Measurements from ENCODE around the gene TXNRD1. TPM values are rescaled to one million over a fixed set of nuclear protein-coding genes. Genes with fewer than 3 reads are reported as not detected.

The TXNRD1 gene
- total RNA-seq, 1 donor, result 502 TPM

DNA sequence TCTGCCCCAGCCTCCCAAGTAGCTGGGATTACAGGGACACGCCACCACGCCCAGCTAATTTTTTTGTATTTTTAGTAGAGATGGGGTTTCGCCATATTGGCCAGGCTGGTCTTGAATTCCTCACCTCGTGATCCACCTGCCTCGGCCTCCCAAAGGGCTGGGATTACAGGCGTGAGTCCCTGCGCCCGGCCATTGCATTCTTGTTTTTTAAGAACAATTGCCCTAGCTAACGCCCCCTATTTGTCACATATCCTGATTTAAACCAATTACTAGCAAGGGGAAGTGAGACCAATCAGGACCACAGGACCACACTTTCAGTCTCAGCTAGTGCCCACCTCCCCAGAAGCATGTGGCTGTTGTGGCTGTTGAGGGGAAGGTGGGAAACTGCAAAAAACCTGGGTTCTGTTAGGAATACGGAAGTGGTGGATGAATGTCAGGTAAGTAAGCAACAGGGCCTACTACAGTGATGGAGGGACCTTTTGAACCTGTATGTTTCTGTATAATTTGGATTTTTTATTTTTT, 39.8 kb upstream of the TXNRD1 start:
- H3K4me2 ChIP-seq (ENCODE audit: insufficient read depth, low read length), result no peak overlapping the region
- no peaks in the 10 kb centered on the region for H3K79me2 ChIP-seq (ENCODE audit: insufficient read depth, low read length)
- no peak for DNase-seq (ENCODE audit: insufficient read length, low spot score, missing footprints)
- no peak overlapping the region for H3K27ac ChIP-seq (ENCODE audit: low read depth, low read length)
- H3K27me3 ChIP-seq (ENCODE audit: insufficient read depth, low read length), result no peaks in the 10 kb centered on the region
- TF ChIP-seq, protein P1, sequence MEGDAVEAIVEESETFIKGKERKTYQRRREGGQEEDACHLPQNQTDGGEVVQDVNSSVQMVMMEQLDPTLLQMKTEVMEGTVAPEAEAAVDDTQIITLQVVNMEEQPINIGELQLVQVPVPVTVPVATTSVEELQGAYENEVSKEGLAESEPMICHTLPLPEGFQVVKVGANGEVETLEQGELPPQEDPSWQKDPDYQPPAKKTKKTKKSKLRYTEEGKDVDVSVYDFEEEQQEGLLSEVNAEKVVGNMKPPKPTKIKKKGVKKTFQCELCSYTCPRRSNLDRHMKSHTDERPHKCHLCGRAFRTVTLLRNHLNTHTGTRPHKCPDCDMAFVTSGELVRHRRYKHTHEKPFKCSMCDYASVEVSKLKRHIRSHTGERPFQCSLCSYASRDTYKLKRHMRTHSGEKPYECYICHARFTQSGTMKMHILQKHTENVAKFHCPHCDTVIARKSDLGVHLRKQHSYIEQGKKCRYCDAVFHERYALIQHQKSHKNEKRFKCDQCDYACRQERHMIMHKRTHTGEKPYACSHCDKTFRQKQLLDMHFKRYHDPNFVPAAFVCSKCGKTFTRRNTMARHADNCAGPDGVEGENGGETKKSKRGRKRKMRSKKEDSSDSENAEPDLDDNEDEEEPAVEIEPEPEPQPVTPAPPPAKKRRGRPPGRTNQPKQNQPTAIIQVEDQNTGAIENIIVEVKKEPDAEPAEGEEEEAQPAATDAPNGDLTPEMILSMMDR (IDR thresholded peaks at IDR 0.05; ENCODE audit: extremely low read depth, low read depth, low read length), result no peak
- H3K4me3 ChIP-seq (ENCODE audit: insufficient read depth, low read length), result no peak overlapping the region
- H3K9me3 ChIP-seq (ENCODE audit: low read depth, low read length), result no peaks in the 10 kb centered on the region
- H4K20me1 ChIP-seq (ENCODE audit: insufficient read depth, low read length), result no peaks in the 10 kb centered on the region
- H2AFZ ChIP-seq (ENCODE audit: low read length), result no peak overlapping the region
- H3K36me3 ChIP-seq (ENCODE audit: insufficient read depth, low read length), result no peaks in the 10 kb centered on the region
- peaks cover 26% of the 10 kb centered on the region for H3K4me1 ChIP-seq (ENCODE audit: insufficient read depth, low read length)

GRCh38 chr12:104177336-104177662, 38.3 kb upstream of the TXNRD1 start:
- Histone ChIP-seq H3K4me1 (ENCODE audit: insufficient read depth, low read length) (peaks cover 41% of the 10 kb centered on the region), H4K20me1 (ENCODE audit: insufficient read depth, low read length) (no peaks in the 10 kb centered on the region), H3K9me3 (ENCODE audit: low read depth, low read length) (no peaks in the 10 kb centered on the region), H3K4me3 (ENCODE audit: insufficient read depth, low read length) (no peak overlapping the region), H3K36me3 (ENCODE audit: insufficient read depth, low read length) (no peaks in the 10 kb centered on the region), H3K4me2 (ENCODE audit: insufficient read depth, low read length) (peak overlapping the region; percentile 56), H2AFZ (ENCODE audit: low read length) (no peak overlapping the region), H3K27ac (ENCODE audit: low read depth, low read length) (peak overlapping the region; percentile 80), H3K27me3 (ENCODE audit: insufficient read depth, low read length) (no peaks in the 10 kb centered on the region), H3K79me2 (ENCODE audit: insufficient read depth, low read length) (no peaks in the 10 kb centered on the region)
- DNase-seq (ENCODE audit: insufficient read length, low spot score, missing footprints), result no peak
- TF ChIP-seq, protein P1 (IDR thresholded peaks at IDR 0.05; ENCODE audit: extremely low read depth, low read depth, low read length), result no peak

DNA sequence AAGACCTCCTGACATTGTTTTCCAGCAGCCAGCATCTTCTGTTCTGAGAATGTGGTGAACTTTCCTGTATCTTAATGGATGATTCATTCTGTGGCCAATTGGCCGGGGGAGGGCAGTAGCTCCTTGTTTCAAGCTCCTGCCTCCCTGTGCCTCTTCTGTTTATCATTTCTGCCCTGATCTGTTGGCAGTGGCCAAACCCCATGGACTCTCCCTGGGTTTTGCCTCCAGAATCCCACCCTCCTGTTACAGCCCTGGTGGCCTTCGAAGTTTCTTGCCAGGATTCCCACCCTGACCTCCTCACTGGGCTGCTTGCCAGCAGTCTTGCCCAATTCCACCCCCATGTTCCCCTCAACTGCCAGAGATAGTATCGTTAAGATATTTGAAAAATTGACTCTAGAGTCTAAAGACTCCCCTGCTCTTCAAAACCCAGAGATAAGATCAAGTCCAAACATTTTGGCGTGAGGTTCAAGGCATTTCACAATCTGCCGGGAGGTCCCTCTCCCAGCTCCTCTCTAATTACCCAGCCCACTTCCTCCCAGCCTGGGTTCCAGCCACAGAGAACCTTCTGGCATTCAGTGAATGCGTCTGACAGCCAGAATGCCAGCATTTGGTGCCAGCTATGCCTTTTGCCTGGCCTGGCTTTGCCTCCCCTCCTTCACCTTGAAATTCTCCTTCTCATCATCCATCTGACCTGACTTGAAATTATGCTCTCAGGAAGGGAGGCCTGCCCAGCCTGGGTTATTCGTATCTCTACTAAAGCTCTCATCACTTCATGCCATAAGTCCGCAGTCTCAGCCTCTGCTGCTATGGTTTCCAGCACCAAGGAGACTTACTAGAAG, 37.7 kb upstream of the TXNRD1 start:
- peaks cover 47% of the 10 kb centered on the region for H3K4me1 ChIP-seq (ENCODE audit: insufficient read depth, low read length)
- peak overlapping the region; percentile 80 for H3K27ac ChIP-seq (ENCODE audit: low read depth, low read length)
- H4K20me1 ChIP-seq (ENCODE audit: insufficient read depth, low read length), result no peaks in the 10 kb centered on the region
- TF ChIP-seq, protein P1 (IDR thresholded peaks at IDR 0.05; ENCODE audit: extremely low read depth, low read depth, low read length), result peak; percentile 53
- peak overlapping the region; percentile 28 for H3K4me3 ChIP-seq (ENCODE audit: insufficient read depth, low read length)
- no peaks in the 10 kb centered on the region for H3K79me2 ChIP-seq (ENCODE audit: insufficient read depth, low read length)
- H2AFZ ChIP-seq (ENCODE audit: low read length), result peak overlapping the region; percentile 55
- DNase-seq (ENCODE audit: insufficient read length, low spot score, missing footprints), result peak; percentile 95
- no peaks in the 10 kb centered on the region for H3K9me3 ChIP-seq (ENCODE audit: low read depth, low read length)
- H3K27me3 ChIP-seq (ENCODE audit: insufficient read depth, low read length), result no peaks in the 10 kb centered on the region
- H3K36me3 ChIP-seq (ENCODE audit: insufficient read depth, low read length), result no peaks in the 10 kb centered on the region
- H3K4me2 ChIP-seq (ENCODE audit: insufficient read depth, low read length), result peak overlapping the region; percentile 56

DNA sequence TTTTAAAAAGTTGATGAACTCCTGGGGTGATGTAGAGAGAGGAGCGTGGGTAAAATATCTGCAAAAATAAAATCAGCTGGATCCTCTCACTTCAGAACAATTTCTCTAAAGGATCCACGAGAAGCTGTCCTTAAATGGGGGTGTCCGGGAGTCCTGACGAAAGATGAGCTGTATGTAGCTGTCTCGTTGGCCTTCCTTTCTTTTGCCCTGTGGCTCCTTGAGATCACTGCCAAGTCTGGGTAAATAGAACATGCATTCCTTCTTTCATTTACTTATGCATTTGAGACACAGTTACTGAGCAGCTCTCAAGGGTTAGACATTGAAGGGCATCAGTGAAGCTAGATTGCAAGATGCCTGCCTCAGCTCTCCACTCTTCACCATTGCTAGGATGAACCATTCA, 35.2 kb upstream of the TXNRD1 start:
- Histone ChIP-seq H2AFZ (ENCODE audit: low read length) (no peak overlapping the region), H3K4me3 (ENCODE audit: insufficient read depth, low read length) (no peak overlapping the region), H4K20me1 (ENCODE audit: insufficient read depth, low read length) (no peaks in the 10 kb centered on the region), H3K4me1 (ENCODE audit: insufficient read depth, low read length) (peaks cover 48% of the 10 kb centered on the region), H3K36me3 (ENCODE audit: insufficient read depth, low read length) (peaks cover 3% of the 10 kb centered on the region), H3K79me2 (ENCODE audit: insufficient read depth, low read length) (no peaks in the 10 kb centered on the region), H3K9me3 (ENCODE audit: low read depth, low read length) (peaks cover 11% of the 10 kb centered on the region), H3K27ac (ENCODE audit: low read depth, low read length) (peak overlapping the region; percentile 66), H3K27me3 (ENCODE audit: insufficient read depth, low read length) (no peaks in the 10 kb centered on the region), H3K4me2 (ENCODE audit: insufficient read depth, low read length) (no peak overlapping the region)
- DNase-seq (ENCODE audit: insufficient read length, low spot score, missing footprints), result no peak
- TF ChIP-seq, protein P1 (IDR thresholded peaks at IDR 0.05; ENCODE audit: extremely low read depth, low read depth, low read length), result no peak

Measured in osteoblast (primary cell).